ENCODE data around the gene ATP2C2.

GRCh38 chr16:84413244-84414004 lies 45.1 kb downstream of the ATP2C2 start:
- no peak for TF ChIP-seq CTCF (IDR thresholded peaks at IDR 0.05)
- no peak for TF ChIP-seq EZH2 (IDR thresholded peaks at IDR 0.05; ENCODE audit: borderline replicate concordance, insufficient read depth, low read depth, low read length, poor library complexity, severe bottlenecking)

All from B cell (primary cell).